ENCODE data around the gene PKP4. TPM values are rescaled to one million over a fixed set of nuclear protein-coding genes. Genes with fewer than 3 reads are reported as not detected.

The PKP4 gene
- total RNA-seq, 1 donor from 2014 or later = 83.9 TPM

- no peaks in the 10 kb centered on the region for H3K36me3 ChIP-seq
- DNase-seq (ENCODE audit: low spot score) = no peak
- no peak overlapping the region for H2AFZ ChIP-seq (replicated peaks)
- H3K9ac ChIP-seq = no peak overlapping the region
- H3K4me1 ChIP-seq = peaks cover 7% of the 10 kb centered on the region
- H3K4me2 ChIP-seq = no peak overlapping the region
- no peaks in the 10 kb centered on the region for H3K9me3 ChIP-seq (ENCODE audit: low read depth)
- peaks cover 5% of the 10 kb centered on the region for H3K4me1 Mint-ChIP-seq
- no peaks in the 10 kb centered on the region for H3F3A ChIP-seq (ENCODE audit: low read depth)
- no peak overlapping the region for H3K4me3 Mint-ChIP-seq
- H3K27me3 Mint-ChIP-seq (ENCODE audit: insufficient read depth, low read depth) = no peaks in the 10 kb centered on the region
- peaks cover 99% of the 10 kb centered on the region for H3K79me2 ChIP-seq (ENCODE audit: low read depth)
- no peak overlapping the region for H3K27ac ChIP-seq
- H3K27ac Mint-ChIP-seq = no peak overlapping the region
- H3K27me3 ChIP-seq = no peaks in the 10 kb centered on the region
- peaks cover 46% of the 10 kb centered on the region for H4K20me1 ChIP-seq (ENCODE audit: low read depth)
- H3K9me3 Mint-ChIP-seq = no peaks in the 10 kb centered on the region
- peaks cover 9% of the 10 kb centered on the region for H3K36me3 Mint-ChIP-seq
- no peak overlapping the region for H3K4me3 ChIP-seq
- TF ChIP-seq EZH2phosphoT487 (IDR thresholded peaks at IDR 0.05) = no peak
Observed at GRCh38 chr2:158502974-158503373, 46.2 kb downstream of the PKP4 start.

GRCh38 chr2:158504088-158504487 is 47.3 kb downstream of the PKP4 start:
- H3K4me3 ChIP-seq = no peak overlapping the region
- peaks cover 99% of the 10 kb centered on the region for H3K79me2 ChIP-seq (ENCODE audit: low read depth)
- no peak overlapping the region for H3K4me3 Mint-ChIP-seq
- peaks cover 35% of the 10 kb centered on the region for H4K20me1 ChIP-seq (ENCODE audit: low read depth)
- H3K4me1 Mint-ChIP-seq = peaks cover 5% of the 10 kb centered on the region
- H3K27me3 ChIP-seq = no peaks in the 10 kb centered on the region
- no peaks in the 10 kb centered on the region for H3K9me3 Mint-ChIP-seq
- TF ChIP-seq EZH2 (IDR thresholded peaks at IDR 0.05) (no peak), CTCF (IDR thresholded peaks at IDR 0.05) (no peak), EZH2phosphoT487 (IDR thresholded peaks at IDR 0.05) (no peak)
- no peak for DNase-seq (ENCODE audit: low spot score)
- no peaks in the 10 kb centered on the region for H3K36me3 ChIP-seq
- no peaks in the 10 kb centered on the region for H3K9me3 ChIP-seq (ENCODE audit: low read depth)
- no peak overlapping the region for H3K9ac ChIP-seq
- H3K27ac ChIP-seq = no peak overlapping the region
- H3K4me1 ChIP-seq = peaks cover 7% of the 10 kb centered on the region
- no peak overlapping the region for H3K4me2 ChIP-seq
- no peak overlapping the region for H2AFZ ChIP-seq (replicated peaks)
- no peak overlapping the region for H3K27ac Mint-ChIP-seq
- no peaks in the 10 kb centered on the region for H3K27me3 Mint-ChIP-seq (ENCODE audit: insufficient read depth, low read depth)
- peaks cover 9% of the 10 kb centered on the region for H3K36me3 Mint-ChIP-seq
- no peaks in the 10 kb centered on the region for H3F3A ChIP-seq (ENCODE audit: low read depth)

GRCh38 chr2:158505448-158505934 is 48.7 kb downstream of the PKP4 start:
- Histone ChIP-seq H4K20me1 (ENCODE audit: low read depth) (peaks cover 28% of the 10 kb centered on the region), H3K4me2 (no peak overlapping the region), H3K4me1 (peaks cover 7% of the 10 kb centered on the region), H3K27ac (no peak overlapping the region), H3K9me3 (ENCODE audit: low read depth) (no peaks in the 10 kb centered on the region), H3K4me3 (no peak overlapping the region), H3K27me3 (no peaks in the 10 kb centered on the region), H2AFZ (replicated peaks) (no peak overlapping the region), H3K36me3 (no peaks in the 10 kb centered on the region), H3K9ac (no peak overlapping the region), H3F3A (ENCODE audit: low read depth) (no peaks in the 10 kb centered on the region), H3K79me2 (ENCODE audit: low read depth) (peaks cover 99% of the 10 kb centered on the region)
- H3K27ac Mint-ChIP-seq = peak overlapping the region; percentile 72
- DNase-seq (ENCODE audit: low spot score) = no peak
- H3K36me3 Mint-ChIP-seq = peaks cover 14% of the 10 kb centered on the region
- peaks cover 2% of the 10 kb centered on the region for H3K9me3 Mint-ChIP-seq
- H3K4me1 Mint-ChIP-seq = peaks cover 5% of the 10 kb centered on the region
- no peak overlapping the region for H3K4me3 Mint-ChIP-seq
- no peak for TF ChIP-seq EZH2phosphoT487 (IDR thresholded peaks at IDR 0.05)
- TF ChIP-seq EZH2 (IDR thresholded peaks at IDR 0.05) = no peak
- TF ChIP-seq CTCF (IDR thresholded peaks at IDR 0.05) = no peak
- H3K27me3 Mint-ChIP-seq (ENCODE audit: insufficient read depth, low read depth) = no peaks in the 10 kb centered on the region

- Mint-ChIP-seq H3K27me3 (ENCODE audit: insufficient read depth, low read depth) (no peaks in the 10 kb centered on the region), H3K9me3 (peaks cover 3% of the 10 kb centered on the region), H3K27ac (no peak overlapping the region), H3K4me1 (peaks cover 3% of the 10 kb centered on the region), H3K4me3 (no peak overlapping the region), H3K36me3 (peaks cover 19% of the 10 kb centered on the region)
- H3K4me1 ChIP-seq = peaks cover 7% of the 10 kb centered on the region
- H3K4me3 ChIP-seq = no peak overlapping the region
- H3K9ac ChIP-seq = no peak overlapping the region
- DNase-seq (ENCODE audit: low spot score) = no peak
- H3F3A ChIP-seq (ENCODE audit: low read depth) = no peaks in the 10 kb centered on the region
- peaks cover 16% of the 10 kb centered on the region for H4K20me1 ChIP-seq (ENCODE audit: low read depth)
- TF ChIP-seq EZH2 (IDR thresholded peaks at IDR 0.05) (no peak), CTCF (IDR thresholded peaks at IDR 0.05) (no peak), EZH2phosphoT487 (IDR thresholded peaks at IDR 0.05) (no peak)
- no peaks in the 10 kb centered on the region for H3K27me3 ChIP-seq
- no peak overlapping the region for H3K4me2 ChIP-seq
- no peak overlapping the region for H2AFZ ChIP-seq (replicated peaks)
- no peaks in the 10 kb centered on the region for H3K36me3 ChIP-seq
- H3K9me3 ChIP-seq (ENCODE audit: low read depth) = no peaks in the 10 kb centered on the region
- H3K79me2 ChIP-seq (ENCODE audit: low read depth) = peaks cover 99% of the 10 kb centered on the region
- H3K27ac ChIP-seq = no peak overlapping the region
Observed at GRCh38 chr2:158507141-158507540, 50.4 kb downstream of the PKP4 start.
